GM21447 (cell line): ENCODE results near the gene AGBL1.

Experiments
- ATAC-seq: cut with Tn5 transposase; IDR thresholded peaks from one replicate; pipeline ENCODE4 v1.9.1; 2021; ENCODE audit not compliant: unreplicated experiment

The AGBL1 gene

GRCh38 chr15:86079508-86080266, at the start of gene AGBL1:
Gene AGBL1 (plus strand): TSS chr15:86079871.
- no peak for ATAC-seq

GRCh38 chr15:86034904-86035303, 44.8 kb upstream of the AGBL1 start:
- ATAC-seq = no peak

- ATAC-seq = no peak
Observed at GRCh38 chr15:86036243-86036642, 43.4 kb upstream of the AGBL1 start.

GRCh38 chr15:86038491-86038890, 41.2 kb upstream of the AGBL1 start:
- no peak for ATAC-seq

- ATAC-seq = no peak
Observed at GRCh38 chr15:86040356-86041033, 39.2 kb upstream of the AGBL1 start.

- no peak for ATAC-seq
Observed at GRCh38 chr15:86041399-86041798, 38.3 kb upstream of the AGBL1 start.

GRCh38 chr15:86042226-86042625, 37.4 kb upstream of the AGBL1 start:
- ATAC-seq = no peak

GRCh38 chr15:86044981-86045380, 34.7 kb upstream of the AGBL1 start:
- no peak for ATAC-seq

GRCh38 chr15:86054338-86054737, 25.3 kb upstream of the AGBL1 start:
- ATAC-seq = no peak

- ATAC-seq = no peak
Observed at GRCh38 chr15:86055688-86056087, 24.0 kb upstream of the AGBL1 start.

GRCh38 chr15:86059851-86060250, 19.8 kb upstream of the AGBL1 start:
- ATAC-seq = no peak

- ATAC-seq = no peak
Observed at GRCh38 chr15:86060674-86061073, 19.0 kb upstream of the AGBL1 start.

GRCh38 chr15:86061581-86061980, 18.1 kb upstream of the AGBL1 start:
- no peak for ATAC-seq

- ATAC-seq = no peak
Observed at GRCh38 chr15:86062646-86063243, 16.9 kb upstream of the AGBL1 start.

GRCh38 chr15:86063356-86064095, 16.1 kb upstream of the AGBL1 start:
- no peak for ATAC-seq

GRCh38 chr15:86064326-86064725, 15.3 kb upstream of the AGBL1 start:
- no peak for ATAC-seq

GRCh38 chr15:86066174-86066834, 13.4 kb upstream of the AGBL1 start:
- no peak for ATAC-seq

- ATAC-seq = no peak
Observed at GRCh38 chr15:86073281-86073680, 6.4 kb upstream of the AGBL1 start.

GRCh38 chr15:86076468-86076867, 3.2 kb upstream of the AGBL1 start:
- ATAC-seq = no peak

- no peak for ATAC-seq
Observed at GRCh38 chr15:86077070-86077469, 2.6 kb upstream of the AGBL1 start.

- no peak for ATAC-seq
Observed at GRCh38 chr15:86080302-86080701, 631 bp downstream of the AGBL1 start.
